Natural killer cell treated with Interleukin-12 subunit alpha and Interleukin-12 subunit beta and Interleukin-15 and Interleukin-18, amount 100 ng/mL, for 72 hours (primary cell): ENCODE measurements around the gene KIF17. TPM values are rescaled to one million over a fixed set of nuclear protein-coding genes. Genes with fewer than 3 reads are reported as not detected.
A peak's percentile ranks its signal among the peaks of the same experiment; 100 is the strongest.

Source experiments
- ATAC-seq, 2 donors: fragments of 150-1000 bp; cut with Tn5 transposase in 1 of 2; sonication (Bioruptor Pico), chemical (Tn5 transposase) in 1 of 2; 2 replicates each; pipeline ENCODE4 v1.10.0; 2021
- DNase-seq: peaks from one replicate; pipeline ENCODE4 v3.0.0; 2022; ENCODE audit warnings: low spot score
- H3K27ac Mint-ChIP-seq, 2 donors: 1 replicate in 1 of 2; 2 replicates in 1 of 2; pipeline ENCODE4 v1.8.0; 2022; ENCODE audit warnings: mixed read lengths in 2 of 2, mild to moderate bottlenecking in 1 of 2, moderate library complexity in 1 of 2
- H3K27me3 Mint-ChIP-seq, 2 donors: 1 replicate in 1 of 2; 2 replicates in 1 of 2; pipeline ENCODE4 v1.8.0; 2022; ENCODE audit warnings: mixed read lengths in 2 of 2
- H3K36me3 Mint-ChIP-seq: one replicate; pipeline ENCODE4 v1.8.0; 2022; ENCODE audit warnings: mixed read lengths
- H3K4me1 Mint-ChIP-seq, 2 donors: 1 replicate in 1 of 2; 2 replicates in 1 of 2; pipeline ENCODE4 v1.8.0; 2022; ENCODE audit warnings: low read depth in 2 of 2, mixed read lengths in 2 of 2, mild to moderate bottlenecking in 1 of 2
- H3K4me3 Mint-ChIP-seq: one replicate; pipeline ENCODE4 v1.8.0; 2022; ENCODE audit warnings: mixed read lengths
- H3K9me3 Mint-ChIP-seq: 2 replicates; pipeline ENCODE4 v1.8.0; 2022; ENCODE audit warnings: mixed read lengths
- total RNA-seq, 2 donors: library from RNA; stranded (reverse); gene quantifications; one replicate each; pipeline ENCODE4 v1.2.3, GENCODE V29; 2022

The KIF17 gene
- total RNA-seq, 2 donors from 2014 or later = not detected

DNA sequence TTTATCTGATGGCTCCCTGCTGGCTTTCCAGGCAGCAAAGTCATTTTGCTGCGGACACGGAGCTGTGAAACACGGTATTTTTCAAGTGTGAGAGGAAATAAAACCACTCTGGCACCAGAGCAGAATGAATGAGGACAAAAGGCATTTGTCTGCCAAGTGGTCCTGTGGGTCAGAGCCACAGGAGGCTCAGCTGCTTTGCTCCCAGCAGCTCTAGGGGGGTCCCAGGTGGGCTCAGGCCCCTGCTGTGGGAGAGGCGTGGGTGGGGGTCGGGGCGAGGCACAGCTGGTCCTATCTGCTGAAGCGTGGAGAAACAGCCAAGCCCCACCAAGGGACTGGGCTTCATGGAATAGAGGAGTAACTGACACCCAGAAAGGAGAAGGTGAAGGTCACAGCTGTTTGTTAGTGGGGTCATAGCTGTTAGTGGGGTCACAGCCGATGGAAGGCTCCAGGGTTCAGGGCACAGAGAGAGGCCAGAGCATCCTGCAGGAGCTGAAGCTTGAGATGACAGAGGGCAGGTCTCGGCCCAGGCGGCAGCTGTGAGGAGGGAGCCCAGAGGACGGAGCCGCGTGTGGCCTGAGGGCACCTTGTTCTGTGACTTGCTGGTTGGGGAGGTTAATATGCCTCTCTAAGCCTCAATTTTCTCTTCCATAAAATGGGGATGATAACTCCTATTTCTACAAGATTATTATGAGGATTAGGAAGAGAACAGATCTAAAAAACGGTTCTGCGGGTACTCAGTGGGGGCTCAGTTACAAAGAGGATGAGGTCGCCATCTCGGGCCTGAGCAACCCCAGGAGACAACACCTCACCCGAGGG is 7.1 kb downstream of the KIF17 start:
- Mint-ChIP-seq H3K9me3 (no peaks in the 10 kb centered on the region), H3K4me1 (no peaks in the 10 kb centered on the region), H3K27ac (no peak overlapping the region), H3K4me3 (no peak overlapping the region), H3K36me3 (no peaks in the 10 kb centered on the region), H3K27me3 (peaks cover 0 to 5% of the 10 kb centered on the region in 2 donors)
- no peak for ATAC-seq
- no peak for DNase-seq

GRCh38 chr1:20709868-20710267 is 7.9 kb downstream of the KIF17 start:
- no peaks in the 10 kb centered on the region for H3K4me1 Mint-ChIP-seq
- H3K9me3 Mint-ChIP-seq = no peaks in the 10 kb centered on the region
- DNase-seq (no peak), ATAC-seq (no peak)
- no peak overlapping the region for H3K4me3 Mint-ChIP-seq
- no peaks in the 10 kb centered on the region for H3K36me3 Mint-ChIP-seq
- H3K27me3 Mint-ChIP-seq = peaks cover 0 to 5% of the 10 kb centered on the region in 2 donors
- H3K27ac Mint-ChIP-seq = no peak overlapping the region

DNA sequence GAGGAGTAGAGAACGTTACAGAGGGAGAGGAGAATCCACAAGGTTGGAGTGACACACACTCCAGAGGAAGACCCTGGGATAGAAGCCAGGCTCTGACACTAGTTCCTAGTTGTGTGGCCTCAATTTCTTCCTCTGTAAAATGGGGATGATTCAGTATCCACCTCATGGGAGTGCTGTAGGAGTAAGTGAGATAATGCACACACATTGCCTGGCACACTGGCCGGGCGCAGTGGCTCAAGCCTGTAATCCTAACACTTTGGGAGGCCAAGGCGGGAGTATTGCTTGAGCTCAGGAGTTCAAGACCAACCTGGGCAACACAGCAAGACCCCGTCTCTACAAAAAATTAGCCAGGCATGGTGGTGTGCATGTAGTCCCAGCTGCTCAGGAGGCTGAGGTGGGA is 8.9 kb downstream of the KIF17 start:
- DNase-seq (no peak), ATAC-seq (no peak)
- Mint-ChIP-seq H3K27me3 (peaks cover 0 to 5% of the 10 kb centered on the region in 2 donors), H3K36me3 (no peaks in the 10 kb centered on the region), H3K4me1 (no peaks in the 10 kb centered on the region), H3K27ac (no peak overlapping the region), H3K9me3 (no peaks in the 10 kb centered on the region), H3K4me3 (no peak overlapping the region)

GRCh38 chr1:20708057-20708456 is 9.8 kb downstream of the KIF17 start:
- Mint-ChIP-seq H3K9me3 (no peaks in the 10 kb centered on the region), H3K4me3 (no peak overlapping the region), H3K36me3 (no peaks in the 10 kb centered on the region), H3K27me3 (peaks cover 0 to 8% of the 10 kb centered on the region in 2 donors), H3K27ac (no peak overlapping the region), H3K4me1 (no peaks in the 10 kb centered on the region)
- DNase-seq = no peak
- no peak for ATAC-seq

DNA sequence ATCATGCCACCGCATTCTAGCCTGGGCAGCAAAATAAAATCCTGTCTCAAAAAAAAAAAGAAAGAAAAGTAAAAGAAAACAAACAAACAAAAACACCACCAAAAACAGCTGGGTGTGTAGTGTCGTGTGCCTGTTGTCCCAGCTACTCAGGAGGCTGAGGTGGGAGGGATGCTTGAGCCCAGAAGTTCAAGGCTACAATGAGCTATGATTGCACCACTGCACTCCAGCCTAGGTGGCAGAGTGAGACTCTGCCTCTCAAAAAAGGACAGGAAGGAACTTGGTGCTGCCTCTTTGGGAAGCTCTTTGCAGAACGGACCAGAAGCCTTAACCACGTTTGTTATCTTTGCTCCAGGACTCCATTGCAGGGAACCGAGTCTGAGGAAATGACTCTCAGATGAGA is 11.0 kb downstream of the KIF17 start:
- no peak for DNase-seq
- Mint-ChIP-seq H3K27me3 (peaks cover 0 to 8% of the 10 kb centered on the region in 2 donors), H3K36me3 (no peaks in the 10 kb centered on the region), H3K27ac (no peak overlapping the region), H3K9me3 (no peaks in the 10 kb centered on the region), H3K4me1 (no peaks in the 10 kb centered on the region), H3K4me3 (no peak overlapping the region)
- ATAC-seq = no peak

GRCh38 chr1:20705203-20705755 is 12.5 kb downstream of the KIF17 start:
- Mint-ChIP-seq H3K4me1 (no peaks in the 10 kb centered on the region), H3K9me3 (no peaks in the 10 kb centered on the region), H3K4me3 (no peak overlapping the region), H3K36me3 (no peaks in the 10 kb centered on the region), H3K27ac (no peak overlapping the region), H3K27me3 (peaks cover 0 to 8% of the 10 kb centered on the region in 2 donors)
- no peak for ATAC-seq
- DNase-seq = no peak

DNA sequence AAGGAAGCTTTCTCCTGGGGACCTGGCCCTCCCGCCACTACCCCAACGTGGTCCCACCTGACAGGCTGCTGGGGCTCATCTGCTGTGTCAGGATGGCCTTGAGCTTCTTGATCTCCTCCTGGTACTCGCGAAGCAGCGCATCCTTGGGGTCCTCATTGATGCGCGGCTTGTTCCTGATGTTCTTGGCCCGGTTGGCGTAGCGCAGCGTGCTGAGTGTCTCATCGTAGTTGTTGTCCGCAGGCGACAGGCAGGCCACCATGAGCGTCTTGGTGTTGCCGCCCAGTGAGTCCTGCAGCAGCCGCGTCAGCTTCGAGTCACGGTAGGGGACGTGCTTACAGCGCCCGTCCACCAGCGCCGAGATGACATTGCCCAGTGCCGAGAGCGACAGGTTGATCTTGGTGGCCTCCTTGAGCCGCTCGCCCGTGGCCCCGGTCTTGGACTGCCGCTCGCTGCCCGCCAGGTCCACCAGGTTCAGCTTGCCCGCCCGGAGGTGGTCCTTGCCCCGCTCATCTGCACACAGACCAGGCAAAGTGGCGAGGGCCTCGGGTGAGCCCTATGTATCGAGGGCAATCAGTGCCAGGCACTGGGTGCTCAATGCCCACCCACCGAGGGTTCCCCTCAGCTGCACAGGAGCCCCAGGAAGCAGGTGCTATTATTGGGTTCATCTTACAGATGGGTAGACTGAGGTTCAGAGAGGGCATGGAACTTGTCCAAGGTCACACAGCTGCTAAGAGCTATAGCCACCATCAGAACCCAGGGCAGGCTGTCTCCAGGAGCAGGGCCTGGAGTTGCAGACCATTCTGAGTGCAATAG is 13.2 kb downstream of the KIF17 start:
- H3K9me3 Mint-ChIP-seq = no peaks in the 10 kb centered on the region
- H3K27ac Mint-ChIP-seq = no peak overlapping the region

GRCh38 chr1:20703124-20703756 is 14.6 kb downstream of the KIF17 start:
- no peak for ATAC-seq
- DNase-seq = no peak
- Mint-ChIP-seq H3K27ac (no peak overlapping the region), H3K27me3 (peaks cover 0 to 6% of the 10 kb centered on the region in 2 donors), H3K4me1 (no peaks in the 10 kb centered on the region), H3K36me3 (no peaks in the 10 kb centered on the region), H3K9me3 (no peaks in the 10 kb centered on the region), H3K4me3 (no peak overlapping the region)

More for the DNA sequence above, 13.2 kb downstream of the KIF17 start:
- no peak for DNase-seq
- Mint-ChIP-seq H3K4me3 (no peak overlapping the region), H3K4me1 (no peaks in the 10 kb centered on the region), H3K36me3 (no peaks in the 10 kb centered on the region), H3K27me3 (peaks cover 0 to 8% of the 10 kb centered on the region in 2 donors)
- no peak for ATAC-seq

DNA sequence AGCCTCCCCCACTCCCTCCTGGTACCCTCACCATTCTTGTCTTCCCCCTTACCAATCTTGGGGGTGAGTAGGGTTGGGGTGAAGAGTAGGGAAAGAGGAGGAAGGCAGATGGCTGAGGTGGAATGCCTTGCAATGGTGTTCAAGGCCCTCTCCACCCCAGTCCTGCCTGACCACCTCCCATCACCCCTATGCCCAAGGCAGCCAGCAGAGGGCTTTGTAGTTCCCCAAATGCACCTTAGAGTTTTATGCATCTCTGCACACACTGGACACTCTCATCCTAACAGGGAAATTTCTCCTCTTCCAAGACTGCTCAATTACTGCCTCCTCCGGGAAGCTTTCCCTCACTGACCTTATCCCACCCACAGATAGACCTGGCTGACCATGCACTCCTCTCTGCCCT is 15.4 kb downstream of the KIF17 start:
- no peaks in the 10 kb centered on the region for H3K4me1 Mint-ChIP-seq
- DNase-seq (no peak), ATAC-seq (no peak)
- peaks cover 0 to 6% of the 10 kb centered on the region in 2 donors for H3K27me3 Mint-ChIP-seq
- no peak overlapping the region for H3K27ac Mint-ChIP-seq
- H3K9me3 Mint-ChIP-seq = no peaks in the 10 kb centered on the region
- H3K36me3 Mint-ChIP-seq = no peaks in the 10 kb centered on the region
- no peak overlapping the region for H3K4me3 Mint-ChIP-seq

DNA sequence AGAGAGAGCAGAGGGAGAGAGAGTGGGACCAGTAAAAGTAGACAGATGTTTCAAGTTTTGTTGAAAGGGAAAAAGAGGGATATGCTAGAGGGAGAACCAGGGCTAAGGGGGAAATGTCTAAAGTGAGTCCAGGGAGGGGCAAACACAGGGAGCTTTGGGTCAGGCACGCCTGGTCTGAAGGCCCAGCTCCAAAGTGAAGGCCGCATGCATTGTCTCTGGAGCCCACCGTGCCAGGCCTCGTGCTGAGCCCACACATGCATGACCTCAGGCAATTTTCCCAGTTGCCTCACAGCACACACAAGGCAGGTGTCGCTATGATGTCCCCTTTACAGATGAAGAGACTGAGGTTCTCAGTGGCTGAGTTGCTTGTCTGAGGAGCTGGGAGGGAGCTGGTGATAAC is 16.0 kb downstream of the KIF17 start:
- H3K4me3 Mint-ChIP-seq = no peak overlapping the region
- H3K9me3 Mint-ChIP-seq = no peaks in the 10 kb centered on the region
- no peak overlapping the region for H3K27ac Mint-ChIP-seq
- ATAC-seq = no peak
- DNase-seq = no peak
- H3K36me3 Mint-ChIP-seq = no peaks in the 10 kb centered on the region
- H3K4me1 Mint-ChIP-seq = no peaks in the 10 kb centered on the region
- H3K27me3 Mint-ChIP-seq = peaks cover 0 to 4% of the 10 kb centered on the region in 2 donors

- Mint-ChIP-seq H3K4me1 (peaks cover 0 to under 1% of the 10 kb centered on the region in 2 donors), H3K4me3 (no peak overlapping the region), H3K27me3 (peaks cover 0 to 4% of the 10 kb centered on the region in 2 donors), H3K36me3 (no peaks in the 10 kb centered on the region), H3K27ac (no peak overlapping the region), H3K9me3 (no peaks in the 10 kb centered on the region)
- ATAC-seq (no peak), DNase-seq (no peak)
These were observed 16.4 kb downstream of the KIF17 start for GRCh38 chr1:20701446-20701845.

DNA sequence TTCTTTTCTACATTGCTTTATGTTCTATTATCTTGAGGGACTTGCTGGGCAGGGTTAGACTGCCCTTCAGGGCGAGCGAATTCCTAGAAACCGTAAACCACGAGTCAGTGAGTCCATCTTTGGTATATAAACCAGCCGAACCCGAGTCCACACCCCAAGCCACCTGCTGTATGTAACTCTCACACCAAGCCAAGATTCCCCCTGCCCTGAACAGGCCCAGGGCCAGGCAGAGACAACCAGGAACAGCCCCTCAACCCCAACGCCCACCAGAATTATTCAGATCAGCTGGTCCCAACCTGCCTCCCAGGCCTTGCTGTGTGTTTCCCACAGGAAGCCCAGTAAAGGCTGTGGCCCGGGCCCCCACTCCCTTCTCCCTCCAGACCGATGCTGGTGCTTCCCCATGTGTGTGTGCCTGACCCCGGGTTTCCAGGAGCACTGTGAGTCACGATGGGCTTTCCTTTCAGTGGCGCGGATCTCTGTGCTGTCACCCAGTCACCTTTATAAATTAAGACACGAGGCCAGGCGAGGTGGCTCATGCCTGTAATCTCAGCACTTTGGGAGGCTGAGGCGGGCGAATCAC is 17.1 kb downstream of the KIF17 start:
- ATAC-seq = no peak

DNA sequence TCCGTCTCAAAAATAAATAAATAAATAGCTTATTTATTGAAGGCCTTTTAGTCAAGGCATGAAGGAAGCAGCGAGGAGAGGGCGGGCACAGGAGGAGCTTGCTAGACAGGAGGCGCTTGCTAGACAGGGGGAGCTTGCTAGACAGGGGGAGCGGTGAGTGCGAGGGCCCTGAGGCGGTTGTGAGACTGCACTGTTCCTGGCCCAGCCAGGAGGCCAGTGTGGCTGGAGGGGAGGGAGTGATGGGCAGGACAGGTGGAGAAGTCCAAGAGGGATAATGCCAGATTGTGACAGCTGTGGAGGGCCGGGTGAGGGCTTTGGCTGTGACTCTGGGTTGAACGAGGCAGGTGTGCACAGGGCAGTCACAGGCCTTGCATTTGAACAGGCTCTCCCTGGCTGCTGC is 18.2 kb downstream of the KIF17 start:
- peaks cover 0 to 7% of the 10 kb centered on the region in 2 donors for H3K27me3 Mint-ChIP-seq
- no peak overlapping the region for H3K4me3 Mint-ChIP-seq
- no peak overlapping the region for H3K27ac Mint-ChIP-seq

More for the DNA sequence above, 17.1 kb downstream of the KIF17 start:
- peak; percentile 58 for DNase-seq
- H3K27ac Mint-ChIP-seq = no peak overlapping the region
- peaks cover 0 to 4% of the 10 kb centered on the region in 2 donors for H3K27me3 Mint-ChIP-seq
- H3K36me3 Mint-ChIP-seq = no peaks in the 10 kb centered on the region
- H3K9me3 Mint-ChIP-seq = no peaks in the 10 kb centered on the region
- H3K4me3 Mint-ChIP-seq = no peak overlapping the region
- peaks cover 5 to 7% of the 10 kb centered on the region in 2 donors for H3K4me1 Mint-ChIP-seq

More for the DNA sequence above, 18.2 kb downstream of the KIF17 start:
- H3K36me3 Mint-ChIP-seq = no peaks in the 10 kb centered on the region
- H3K9me3 Mint-ChIP-seq = no peaks in the 10 kb centered on the region
- no peak for ATAC-seq
- H3K4me1 Mint-ChIP-seq = peaks cover 5 to 7% of the 10 kb centered on the region in 2 donors
- no peak for DNase-seq
